T-helper 1 cell treated with Interleukin-12 subunit alpha and Interleukin-12 subunit beta and Interleukin-4 antibody, amounts not matched to agents 30 μg/mL and 1 μg/mL, for 36 hours (primary cell): ENCODE results near the gene TRIB2.

Source experiments
- H3K27ac Mint-ChIP-seq: one replicate; pipeline ENCODE4 v1.8.0; 2021; ENCODE audit warnings: mild to moderate bottlenecking, mixed read lengths
- H3K27me3 Mint-ChIP-seq: one replicate; pipeline ENCODE4 v1.8.0; 2021; ENCODE audit warnings: low read depth, mixed read lengths
- H3K36me3 Mint-ChIP-seq: one replicate; pipeline ENCODE4 v1.8.0; 2021; ENCODE audit warnings: low read depth, mixed read lengths
- H3K4me1 Mint-ChIP-seq: one replicate; pipeline ENCODE4 v1.8.0; 2021; ENCODE audit warnings: low read depth, mixed read lengths
- H3K4me3 Mint-ChIP-seq: one replicate; pipeline ENCODE4 v1.8.0; 2021; ENCODE audit warnings: mild to moderate bottlenecking, moderate library complexity, mixed read lengths
- H3K9me3 Mint-ChIP-seq: one replicate; pipeline ENCODE4 v1.8.0; 2021; ENCODE audit warnings: mixed read lengths

Gene TRIB2

GRCh38 chr2:12734914-12735654 lies 18.3 kb downstream of the TRIB2 start:
- Mint-ChIP-seq H3K27me3 (no peaks in the 10 kb centered on the region), H3K4me3 (no peak overlapping the region), H3K27ac (no peak overlapping the region), H3K9me3 (no peaks in the 10 kb centered on the region), H3K4me1 (peaks cover 39% of the 10 kb centered on the region), H3K36me3 (peaks cover 51% of the 10 kb centered on the region)

- no peak overlapping the region for H3K27ac Mint-ChIP-seq
- H3K27me3 Mint-ChIP-seq = no peaks in the 10 kb centered on the region
- H3K4me1 Mint-ChIP-seq = peaks cover 31% of the 10 kb centered on the region
- peaks cover 58% of the 10 kb centered on the region for H3K36me3 Mint-ChIP-seq
- H3K4me3 Mint-ChIP-seq = no peak overlapping the region
- H3K9me3 Mint-ChIP-seq = no peaks in the 10 kb centered on the region
Measured at GRCh38 chr2:12737297-12737696, 20.6 kb downstream of the TRIB2 start.

GRCh38 chr2:12737738-12738485 lies 21.2 kb downstream of the TRIB2 start:
- Mint-ChIP-seq H3K36me3 (peaks cover 61% of the 10 kb centered on the region), H3K27ac (no peak overlapping the region), H3K4me1 (peaks cover 30% of the 10 kb centered on the region), H3K9me3 (no peaks in the 10 kb centered on the region), H3K27me3 (no peaks in the 10 kb centered on the region), H3K4me3 (no peak overlapping the region)

- Mint-ChIP-seq H3K4me1 (peaks cover 22% of the 10 kb centered on the region), H3K36me3 (peaks cover 55% of the 10 kb centered on the region)
Measured at GRCh38 chr2:12739721-12740254, 23.1 kb downstream of the TRIB2 start.

GRCh38 chr2:12741380-12741779 lies 24.6 kb downstream of the TRIB2 start:
- H3K4me1 Mint-ChIP-seq = peaks cover 16% of the 10 kb centered on the region
- H3K9me3 Mint-ChIP-seq = no peaks in the 10 kb centered on the region
- no peak overlapping the region for H3K4me3 Mint-ChIP-seq
- H3K27me3 Mint-ChIP-seq = no peaks in the 10 kb centered on the region
- H3K36me3 Mint-ChIP-seq = peaks cover 45% of the 10 kb centered on the region
- no peak overlapping the region for H3K27ac Mint-ChIP-seq

More at GRCh38 chr2:12739721-12740254, 23.1 kb downstream of the TRIB2 start:
- no peak overlapping the region for H3K4me3 Mint-ChIP-seq
- H3K9me3 Mint-ChIP-seq = no peaks in the 10 kb centered on the region
- H3K27ac Mint-ChIP-seq = no peak overlapping the region
- H3K27me3 Mint-ChIP-seq = no peaks in the 10 kb centered on the region

GRCh38 chr2:12742891-12743290 lies 26.2 kb downstream of the TRIB2 start:
- no peak overlapping the region for H3K27ac Mint-ChIP-seq
- H3K4me3 Mint-ChIP-seq = no peak overlapping the region
- H3K4me1 Mint-ChIP-seq = peaks cover 13% of the 10 kb centered on the region
- H3K9me3 Mint-ChIP-seq = no peaks in the 10 kb centered on the region
- no peaks in the 10 kb centered on the region for H3K27me3 Mint-ChIP-seq
- H3K36me3 Mint-ChIP-seq = peaks cover 38% of the 10 kb centered on the region

- H3K27me3 Mint-ChIP-seq = no peaks in the 10 kb centered on the region
- H3K4me3 Mint-ChIP-seq = no peak overlapping the region
- no peak overlapping the region for H3K27ac Mint-ChIP-seq
- H3K36me3 Mint-ChIP-seq = no peaks in the 10 kb centered on the region
- H3K9me3 Mint-ChIP-seq = peaks cover 3% of the 10 kb centered on the region
- H3K4me1 Mint-ChIP-seq = no peaks in the 10 kb centered on the region
Measured at GRCh38 chr2:12750166-12750905, 33.6 kb downstream of the TRIB2 start.

- no peaks in the 10 kb centered on the region for H3K4me1 Mint-ChIP-seq
- H3K36me3 Mint-ChIP-seq = no peaks in the 10 kb centered on the region
- no peaks in the 10 kb centered on the region for H3K9me3 Mint-ChIP-seq
- no peak overlapping the region for H3K27ac Mint-ChIP-seq
- H3K4me3 Mint-ChIP-seq = no peak overlapping the region
- H3K27me3 Mint-ChIP-seq = no peaks in the 10 kb centered on the region
Measured at GRCh38 chr2:12754643-12755042, 37.9 kb downstream of the TRIB2 start.

- Mint-ChIP-seq H3K4me3 (no peak overlapping the region), H3K9me3 (no peaks in the 10 kb centered on the region), H3K27ac (no peak overlapping the region), H3K27me3 (peaks cover 2% of the 10 kb centered on the region), H3K36me3 (no peaks in the 10 kb centered on the region), H3K4me1 (no peaks in the 10 kb centered on the region)
Measured at GRCh38 chr2:12755384-12755783, 38.6 kb downstream of the TRIB2 start.

GRCh38 chr2:12759248-12759647 lies 42.5 kb downstream of the TRIB2 start:
- Mint-ChIP-seq H3K4me3 (no peak overlapping the region), H3K27ac (no peak overlapping the region), H3K27me3 (peaks cover 12% of the 10 kb centered on the region), H3K9me3 (no peaks in the 10 kb centered on the region), H3K36me3 (no peaks in the 10 kb centered on the region), H3K4me1 (peaks cover 4% of the 10 kb centered on the region)

GRCh38 chr2:12761104-12761503 lies 44.4 kb downstream of the TRIB2 start:
- H3K36me3 Mint-ChIP-seq = no peaks in the 10 kb centered on the region
- peaks cover 19% of the 10 kb centered on the region for H3K27me3 Mint-ChIP-seq
- H3K4me1 Mint-ChIP-seq = peaks cover 4% of the 10 kb centered on the region
- H3K4me3 Mint-ChIP-seq = no peak overlapping the region
- H3K27ac Mint-ChIP-seq = no peak overlapping the region
- H3K9me3 Mint-ChIP-seq = no peaks in the 10 kb centered on the region

- Mint-ChIP-seq H3K36me3 (no peaks in the 10 kb centered on the region), H3K27me3 (peaks cover 21% of the 10 kb centered on the region), H3K9me3 (no peaks in the 10 kb centered on the region), H3K27ac (no peak overlapping the region), H3K4me3 (no peak overlapping the region), H3K4me1 (peaks cover 4% of the 10 kb centered on the region)
Measured at GRCh38 chr2:12762337-12762736, 45.6 kb downstream of the TRIB2 start.

GRCh38 chr2:12762976-12763375 lies 46.2 kb downstream of the TRIB2 start:
- no peak overlapping the region for H3K27ac Mint-ChIP-seq
- no peak overlapping the region for H3K4me3 Mint-ChIP-seq
- peaks cover 26% of the 10 kb centered on the region for H3K27me3 Mint-ChIP-seq
- peaks cover 4% of the 10 kb centered on the region for H3K4me1 Mint-ChIP-seq
- no peaks in the 10 kb centered on the region for H3K9me3 Mint-ChIP-seq
- H3K36me3 Mint-ChIP-seq = no peaks in the 10 kb centered on the region

- H3K27me3 Mint-ChIP-seq = peaks cover 30% of the 10 kb centered on the region
- no peak overlapping the region for H3K4me3 Mint-ChIP-seq
- H3K9me3 Mint-ChIP-seq = no peaks in the 10 kb centered on the region
- peaks cover 4% of the 10 kb centered on the region for H3K4me1 Mint-ChIP-seq
- H3K27ac Mint-ChIP-seq = no peak overlapping the region
- no peaks in the 10 kb centered on the region for H3K36me3 Mint-ChIP-seq
Measured at GRCh38 chr2:12763486-12763885, 46.8 kb downstream of the TRIB2 start.
